ENCODE data around the gene TEX47.

DNA sequence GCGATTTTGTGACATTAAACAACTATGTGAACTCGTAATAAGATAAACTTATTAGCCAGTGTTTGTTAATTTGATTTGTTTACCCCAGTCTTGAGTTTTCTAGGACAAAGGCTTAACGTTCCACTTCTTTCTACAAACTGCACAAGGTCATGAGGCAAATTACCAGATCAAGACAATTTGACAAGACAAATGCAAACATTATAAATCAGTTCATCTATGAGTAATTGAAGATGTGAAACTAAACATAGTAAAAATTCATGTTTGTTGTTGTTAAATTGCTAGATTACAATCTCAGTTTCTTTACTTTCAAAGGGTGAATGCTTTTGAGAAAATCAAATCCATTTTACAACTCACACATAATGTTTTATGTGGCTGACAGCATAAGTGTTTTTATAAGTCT lies 49.4 kb downstream of the TEX47 start:
- TF ChIP-seq GATA2 (IDR thresholded peaks at IDR 0.05; ENCODE audit: low read depth, low read length) (no peak), GATA3 (IDR thresholded peaks at IDR 0.05; ENCODE audit: low read depth, low read length) (no peak)

Measured in SH-SY5Y (cell line).